Heart left ventricle (tissue), 13 donors: ENCODE measurements around the gene ZNF423.

Experiments
- CTCF ChIP-seq, 12 donors: fragments of 200-600 bp; sonication (generic) in 4 of 12; IDR thresholded peaks; one replicate each; pipeline versions ENCODE4 v1.5.0 to v1.8.0; 2018 to 2022; ENCODE audit warnings: antibody characterized with exemption in 12 of 12, mild to moderate bottlenecking in 5 of 12
- POLR2A ChIP-seq, 2 donors: fragments of 450-650 bp; IDR thresholded peaks; one replicate each; pipeline ENCODE4 v1.6.1; 2017; ENCODE audit warnings: antibody characterized with exemption in 2 of 2, mild to moderate bottlenecking in 2 of 2, moderate library complexity in 2 of 2
- donor health status: ischemic (EF 13 %, LVEDD 7.1; RV severe dilation, severe dysfunction).
- donor health status: DM: no; HTN: yes; CAD: no.
- donor health status: DM: no; HTN: no; CAD: no.
- donor health status: ischemic (EF 25% LVEDD 6.9; RV normal size, moderate dysfunction).
- donor health status: ischemic (EF 25% LVEDD 5.7; RV mildly dilated, moderate dysfunction).
- donor health status: ischemic (EF 35%, LVEDD 5.7; RV mildly dilated, moderate dysfunction).
- donor health status: nonischemic (EF 11% LVEDD 7.7; RV severe dilation, severe dysfunction).
- donor health status: DM: yes; HTN: yes; CAD: no.
- donor health status: PGD.
- donor health status: ischemic (EF 29% LVEDD 5.4; RV normal size, mild dysfunction).
- donor health status: nonischemic (EF 23%, LVEDD 6.1; RV moderate dilation, normal function).

- TF ChIP-seq CTCF (IDR thresholded peaks at IDR 0.05) (no peak), POLR2A (IDR thresholded peaks at IDR 0.05) (no peak)
These were observed 111.4 kb downstream of the ZNF423 start for GRCh38 chr16:49744244-49745220.
